ENCODE results near the gene TBC1D4.

- no peak for TF ChIP-seq CTCF (IDR thresholded peaks at IDR 0.05)
- TF ChIP-seq POLR2AphosphoS5 (IDR thresholded peaks at IDR 0.05), result no peak
- TF ChIP-seq POLR2A (IDR thresholded peaks at IDR 0.05), result no peak
Measured at GRCh38 chr13:75393839-75394520, 88.0 kb downstream of the TBC1D4 start.
